Measurements from ENCODE around the gene MZF1. TPM values are rescaled to one million over a fixed set of nuclear protein-coding genes. Genes with fewer than 3 reads are reported as not detected.
"Not testable (repeated sequence)": the region's sequence is repeated elsewhere in the genome, so short reads cannot be mapped to it uniquely, and the experiment has no call there.

Gene MZF1
- total and polyA plus RNA-seq, 2 donors (not counting 3 experiments of a cell fraction or from before 2014, with no cell fraction given), result 26.4 to 30.8 TPM

GRCh38 chr19:58578012-58578925, 5.1 kb upstream of the MZF1 start:
- no peak overlapping the region for H3K27ac ChIP-seq (ENCODE audit: insufficient read depth, low read depth, low read length)
- no peaks in the 10 kb centered on the region for H3K9me3 ChIP-seq (replicated peaks; ENCODE audit: control insufficient read depth, insufficient read depth, low read length)
- ChIA-PET POLR2A (no interaction called here), CTCF (interaction anchor here (1.7 to 8.9 kb wide), 2 partner anchors 59 to 64 kb away, joined by 7 to 111 read pairs; partner anchors contain the start of gene ZBTB45)
- no TSS peak for BruUV-seq (replicated peaks)
- peaks cover 12% of the 10 kb centered on the region for H3K4me1 ChIP-seq (ENCODE audit: control insufficient read depth, extremely low read depth, insufficient read depth, low read length)
- no peak overlapping the region for H3K4me2 ChIP-seq (ENCODE audit: insufficient read depth, low read length)
- intact Hi-C loops (cut with micrococcal nuclease), result no loop called here
- H3K9ac ChIP-seq (replicated peaks; ENCODE audit: extremely low read depth, insufficient read depth, low read length), result no peak overlapping the region
- TF ChIP-seq CTCF (IDR thresholded peaks at IDR 0.05; ENCODE audit: extremely low read depth in 1 of 2, insufficient read depth in 1 of 2, low read depth in 1 of 2, low read length in 2 of 2), result no peak
- no peak for TF ChIP-seq GATA2 (IDR thresholded peaks at IDR 0.05; ENCODE audit: insufficient read depth, insufficient read length, low read depth, low read length)
- no peak for TF ChIP-seq POLR2AphosphoS5 (IDR thresholded peaks at IDR 0.05; ENCODE audit: insufficient read depth, low read depth, low read length)
- TF ChIP-seq MYC (IDR thresholded peaks at IDR 0.05; ENCODE audit: low read depth, low read length), result no peak
- TF ChIP-seq MAX (IDR thresholded peaks at IDR 0.05; ENCODE audit: insufficient read depth, insufficient read length), result no peak
- TF ChIP-seq JUN (IDR thresholded peaks at IDR 0.05; ENCODE audit: borderline replicate concordance, insufficient read depth, insufficient read length, low read depth), result no peak
- no peak for TF ChIP-seq FOS (IDR thresholded peaks at IDR 0.05; ENCODE audit: borderline replicate concordance, insufficient read depth, low read length)
- TF ChIP-seq POLR2A (IDR thresholded peaks at IDR 0.05; ENCODE audit: low read depth, low read length), result no peak
- no peak for TF ChIP-seq EZH2 (IDR thresholded peaks at IDR 0.05; ENCODE audit: borderline replicate concordance, low read depth, low read length, severe bottlenecking)
- H3K9me1 ChIP-seq (replicated peaks; ENCODE audit: control insufficient read depth, extremely low read depth, insufficient read depth, low read length), result no peaks in the 10 kb centered on the region
- FAIRE-seq, result no peak
- H4K20me1 ChIP-seq (replicated peaks; ENCODE audit: control insufficient read depth, extremely low read depth, insufficient read depth, low read length), result no peaks in the 10 kb centered on the region
- peaks cover 13% of the 10 kb centered on the region for H3K79me2 ChIP-seq (ENCODE audit: control insufficient read depth, insufficient read depth, low read length)
- no peak overlapping the region for H3K4me3 ChIP-seq (replicated peaks in 1 of 3; ENCODE audit: insufficient read depth in 1 of 3, low read depth in 1 of 3, low read length in 3 of 3)
- peaks cover 0 to 11% of the 10 kb centered on the region in 2 experiments for H3K36me3 ChIP-seq (ENCODE audit: control insufficient read depth in 2 of 2, extremely low read depth in 1 of 2, insufficient read depth in 2 of 2, low read length in 2 of 2)
- dilution Hi-C loops (cut with MboI; ENCODE audit: extremely low pct_ligation_motif_present, low sequenced_read_pairs), result no loop called here
- H3K27me3 ChIP-seq (ENCODE audit: control insufficient read depth in 2 of 2, insufficient read depth in 2 of 2, low read length in 2 of 2), result no peaks in the 10 kb centered on the region
- no peak overlapping the region for H2AFZ ChIP-seq (ENCODE audit: low read depth, low read length)
- no peak for DNase-seq (ENCODE audit: low read depth, low spot score)

GRCh38 chr19:58577581-58577980, 4.4 kb upstream of the MZF1 start:
- dilution Hi-C loops (cut with MboI; ENCODE audit: extremely low pct_ligation_motif_present, low sequenced_read_pairs); DNase-seq (ENCODE audit: low read depth, low spot score); FAIRE-seq; H3K27me3 ChIP-seq (ENCODE audit: control insufficient read depth in 2 of 2, insufficient read depth in 2 of 2, low read length in 2 of 2); H4K20me1 ChIP-seq (replicated peaks; ENCODE audit: control insufficient read depth, extremely low read depth, insufficient read depth, low read length); POLR2A ChIA-PET; intact Hi-C loops (cut with micrococcal nuclease); H3K36me3 ChIP-seq (ENCODE audit: control insufficient read depth in 2 of 2, extremely low read depth in 1 of 2, insufficient read depth in 2 of 2, low read length in 2 of 2); H3K9me3 ChIP-seq (replicated peaks; ENCODE audit: control insufficient read depth, insufficient read depth, low read length); BruUV-seq (replicated peaks); H3K27ac ChIP-seq (ENCODE audit: insufficient read depth, low read depth, low read length); H3K9me1 ChIP-seq (replicated peaks; ENCODE audit: control insufficient read depth, extremely low read depth, insufficient read depth, low read length); H3K4me3 ChIP-seq (replicated peaks in 1 of 3; ENCODE audit: insufficient read depth in 1 of 3, low read depth in 1 of 3, low read length in 3 of 3); H3K9ac ChIP-seq (replicated peaks; ENCODE audit: extremely low read depth, insufficient read depth, low read length); H2AFZ ChIP-seq (ENCODE audit: low read depth, low read length); H3K4me2 ChIP-seq (ENCODE audit: insufficient read depth, low read length): not testable (repeated sequence)
- CTCF ChIA-PET, result interaction anchor here (1.7 to 8.9 kb wide), 2 partner anchors 58 to 63 kb away, joined by 7 to 111 read pairs; partner anchors contain the start of gene ZBTB45
- peaks cover 13% of the 10 kb centered on the region for H3K79me2 ChIP-seq (ENCODE audit: control insufficient read depth, insufficient read depth, low read length)
- H3K4me1 ChIP-seq (ENCODE audit: control insufficient read depth, extremely low read depth, insufficient read depth, low read length), result peaks cover 12% of the 10 kb centered on the region
